SK-N-MC (cell line): ENCODE results near the gene BCCIP.

Experiments
- EZH2 ChIP-seq: fragments of 200-600 bp; sonication (generic); IDR thresholded peaks from one replicate; pipeline ENCODE4 v1.6.1; 2017; ENCODE audit warnings: antibody characterized with exemption
- FOXP2 ChIP-seq: optimal IDR thresholded peaks from 2 replicates; pipeline ENCODE3; 2011; ENCODE audit warnings: mild to moderate bottlenecking, moderate library complexity; ENCODE audit not compliant: insufficient read depth; ENCODE audit errors: extremely low read length, control extremely low read depth
- POLR2AphosphoS5 ChIP-seq: IDR thresholded peaks from 2 replicates; pipeline ENCODE4 v1.6.1; 2012; ENCODE audit warnings: mild to moderate bottlenecking, low read depth, low read length, borderline replicate concordance

DNA sequence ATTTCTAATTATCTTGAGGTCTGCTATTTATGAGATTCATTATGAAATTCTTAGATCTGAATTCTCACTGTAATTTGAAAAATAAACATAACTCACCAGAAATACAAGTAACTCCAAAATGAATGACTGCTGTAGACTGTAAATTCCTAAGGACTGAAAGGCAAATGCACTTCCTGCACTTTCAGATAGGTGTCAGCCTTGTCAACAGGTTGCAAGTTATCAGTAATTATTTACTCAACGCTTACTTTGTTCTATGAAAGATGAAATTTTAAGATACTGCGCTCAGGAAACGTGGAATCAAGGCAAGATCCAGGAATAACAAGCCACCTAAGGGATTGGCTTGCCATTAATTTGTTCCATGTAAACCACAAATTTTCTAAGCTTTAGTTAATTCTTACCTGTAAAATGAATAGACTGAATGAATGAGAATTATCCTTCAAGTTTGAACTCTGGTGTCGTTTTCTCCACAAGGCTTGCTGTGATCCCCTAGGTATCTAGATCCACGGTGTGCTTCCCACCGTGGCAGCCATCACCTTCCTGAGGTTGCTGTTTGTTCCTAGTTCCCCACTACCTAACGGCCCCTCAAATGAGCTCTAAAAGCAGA, 45.1 kb downstream of the BCCIP start:
- TF ChIP-seq POLR2AphosphoS5 (no peak), EZH2 (no peak), FOXP2 (no peak)
